LNCaP clone FGC (cell line): ENCODE measurements around the gene MRTFB.
A peak's percentile ranks its signal among the peaks of the same experiment; 100 is the strongest.

Source experiments
- DNase-seq: peaks from one replicate; pipeline ENCODE4 v3.0.0-alpha.2; 2011; ENCODE audit warnings: low read depth
- H3K4me3 ChIP-seq: 2 replicates; pipeline ENCODE4 v1.5.1; 2011; ENCODE audit warnings: mild to moderate bottlenecking, low read depth, low read length, control low read depth
- CTCF ChIP-seq: IDR thresholded peaks from 2 replicates; pipeline ENCODE4 v1.5.1; 2012; ENCODE audit warnings: mild to moderate bottlenecking; ENCODE audit not compliant: control insufficient read depth, insufficient read depth; ENCODE audit errors: extremely low read depth

Gene MRTFB

GRCh38 chr16:14301169-14302030, 230.3 kb downstream of the MRTFB start:
- no peak for DNase-seq
- no peak for TF ChIP-seq CTCF
- peak overlapping the region; percentile 56 for H3K4me3 ChIP-seq

- H3K4me3 ChIP-seq = peak overlapping the region; percentile 77
- no peak for TF ChIP-seq CTCF
- no peak for DNase-seq
These were observed 230.9 kb downstream of the MRTFB start for GRCh38 chr16:14302031-14302398.

DNA sequence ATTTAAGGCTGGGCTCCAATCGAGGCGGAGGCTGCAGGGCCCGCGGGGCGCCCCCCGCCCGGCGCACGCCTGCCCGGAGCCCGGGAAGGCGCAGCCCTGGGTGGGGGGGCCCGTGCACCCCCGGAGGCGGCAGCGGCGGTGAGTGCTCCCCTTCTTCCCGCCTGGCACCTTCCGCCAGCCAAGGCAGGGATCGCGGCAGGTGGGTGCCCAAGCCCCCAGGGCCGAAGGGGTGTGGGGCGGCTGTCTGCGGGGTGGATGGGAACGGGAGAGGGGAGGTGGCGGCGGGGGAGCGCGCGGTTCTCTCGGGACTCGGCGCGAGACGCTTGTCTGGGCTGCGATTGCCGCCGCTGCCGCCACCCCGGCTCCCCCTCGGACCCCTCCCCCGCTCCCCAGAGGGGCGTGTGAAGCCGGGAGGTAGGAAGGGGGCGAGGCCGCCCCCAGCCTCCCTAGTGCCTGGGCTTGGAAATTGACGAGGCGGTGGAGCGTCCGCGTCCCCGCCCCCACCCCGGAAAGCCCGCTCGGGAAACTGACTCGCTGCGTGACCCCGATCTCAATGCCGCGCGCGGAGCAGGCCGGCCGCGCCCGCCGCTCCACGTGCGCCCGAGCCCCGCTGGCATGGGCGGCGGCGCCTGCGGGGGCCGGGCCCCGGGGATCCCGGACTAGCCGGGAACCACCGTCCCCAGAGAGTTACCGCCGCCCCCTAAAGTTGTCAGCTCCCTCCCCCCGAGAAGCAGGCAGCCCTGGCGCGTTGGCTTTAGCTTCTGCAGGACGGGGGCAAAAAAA, 231.5 kb downstream of the MRTFB start:
- DNase-seq = no peak
- no peak for TF ChIP-seq CTCF
- peak overlapping the region; percentile 77 for H3K4me3 ChIP-seq

GRCh38 chr16:14303182-14303618, 232.1 kb downstream of the MRTFB start:
- DNase-seq = no peak
- peak overlapping the region; percentile 77 for H3K4me3 ChIP-seq
- no peak for TF ChIP-seq CTCF

GRCh38 chr16:14303639-14304394, 232.7 kb downstream of the MRTFB start:
- peak overlapping the region; percentile 77 for H3K4me3 ChIP-seq
- DNase-seq = no peak
- no peak for TF ChIP-seq CTCF

DNA sequence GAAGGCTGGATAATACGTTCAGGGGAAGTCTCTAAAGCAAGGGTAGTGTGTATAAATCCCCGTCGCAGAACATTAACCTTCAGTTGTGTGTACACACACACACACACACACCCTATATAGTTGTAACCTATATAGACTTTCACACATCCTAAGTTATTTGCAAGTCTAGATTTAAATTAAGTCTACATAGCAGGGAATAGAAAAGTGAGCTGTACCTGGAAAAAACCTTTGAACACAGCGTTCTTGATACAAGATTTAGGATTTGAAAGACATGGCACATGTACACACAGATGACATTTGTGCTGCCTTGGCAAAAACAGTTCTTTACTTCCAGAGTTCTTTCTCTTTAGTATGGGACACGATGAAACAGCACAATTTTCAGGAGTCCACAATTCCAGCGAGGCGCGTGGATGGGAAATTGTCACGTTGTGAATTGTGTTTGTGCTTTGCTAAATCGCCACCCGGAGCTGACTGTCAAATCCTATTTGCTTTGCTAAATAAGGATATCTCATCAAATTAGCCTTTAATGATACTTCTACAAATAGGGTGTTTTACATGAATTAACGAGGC, 233.9 kb downstream of the MRTFB start:
- H3K4me3 ChIP-seq = no peak overlapping the region
- DNase-seq = no peak

More for the DNA sequence above, 233.9 kb downstream of the MRTFB start:
- no peak for TF ChIP-seq CTCF
